Left forelimb (tissue), 1 donor: ENCODE measurements around the gene DGCR8.

Source experiments
- DNase-seq: peaks from one replicate; pipeline ENCODE4 v3.0.0-alpha.2; 2018; ENCODE audit warnings: low spot score

Gene DGCR8

DNA sequence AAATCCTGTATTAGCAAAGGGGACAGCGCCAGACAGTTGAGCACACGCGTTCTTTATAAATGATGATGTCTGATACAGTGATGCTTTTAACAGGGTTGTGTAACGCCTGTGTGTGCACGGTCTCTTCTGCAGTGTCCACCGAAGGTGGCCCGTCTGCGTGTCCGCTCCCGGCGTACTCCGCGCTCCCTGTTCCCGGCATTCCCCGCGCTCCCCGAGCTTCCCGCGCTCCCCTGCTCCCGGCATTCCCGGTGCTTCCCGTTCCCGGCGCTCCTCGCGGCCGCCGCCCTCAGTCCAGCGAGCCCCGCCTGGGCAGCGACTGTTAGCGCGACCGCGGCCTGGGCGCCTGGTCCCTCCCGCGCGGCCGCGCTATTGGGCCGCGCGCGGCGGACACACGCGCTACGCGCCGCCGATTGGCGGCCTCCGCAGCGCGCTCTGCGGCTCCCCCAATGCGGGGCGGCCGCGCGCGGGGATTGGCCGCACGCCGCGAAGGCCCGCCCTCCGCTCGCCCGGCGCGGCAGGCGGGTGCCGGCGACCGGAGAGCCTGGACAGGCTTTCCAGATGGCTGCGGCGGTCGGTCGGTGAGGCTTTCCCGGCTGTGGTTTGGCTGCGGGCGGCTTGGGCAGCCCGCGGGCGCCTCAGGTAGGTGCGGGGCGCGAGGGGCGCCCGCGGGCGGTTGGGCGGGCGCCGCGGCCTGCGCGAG lies at the start of gene DGCR8:
Gene DGCR8 (plus strand): TSS at position 497 of the 700 bp plus-strand sequence. CDS start 5,723 bp downstream, outside the sequence.
- DNase-seq: peak; percentile 96

DNA sequence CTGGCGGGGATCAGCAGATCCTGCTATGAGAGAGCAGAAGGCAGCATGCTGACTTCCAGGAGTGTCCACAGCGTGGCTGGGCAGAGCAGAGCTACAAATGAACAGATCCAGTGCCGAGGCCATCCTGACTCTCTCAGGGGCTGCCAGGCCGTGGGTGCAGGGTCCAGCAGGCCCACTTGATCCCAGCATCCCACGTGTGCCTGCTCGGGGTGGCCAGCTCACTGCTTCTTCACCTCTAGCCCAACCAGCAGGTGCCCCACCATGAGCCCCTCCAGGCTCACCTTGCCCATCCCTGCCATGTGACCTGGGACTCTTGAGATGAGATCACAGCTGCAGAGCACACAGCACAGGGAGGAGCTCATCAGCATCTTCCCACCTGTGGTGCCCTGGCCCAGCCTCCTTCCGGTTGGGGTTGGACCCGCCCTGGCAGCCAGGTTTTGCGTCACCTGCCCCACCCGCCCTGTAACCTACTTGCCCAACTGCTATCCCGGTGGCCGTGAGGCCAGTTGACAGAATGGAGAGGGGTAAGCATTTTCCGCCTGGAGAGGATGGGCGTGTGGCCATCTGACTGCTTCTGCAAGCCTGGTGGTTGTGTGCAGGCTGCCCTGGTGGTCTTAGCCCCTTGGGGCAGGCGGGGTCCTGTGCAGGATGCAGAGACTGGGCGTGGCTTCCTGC lies 48.2 kb upstream of the DGCR8 start:
- no peak for DNase-seq

DNA sequence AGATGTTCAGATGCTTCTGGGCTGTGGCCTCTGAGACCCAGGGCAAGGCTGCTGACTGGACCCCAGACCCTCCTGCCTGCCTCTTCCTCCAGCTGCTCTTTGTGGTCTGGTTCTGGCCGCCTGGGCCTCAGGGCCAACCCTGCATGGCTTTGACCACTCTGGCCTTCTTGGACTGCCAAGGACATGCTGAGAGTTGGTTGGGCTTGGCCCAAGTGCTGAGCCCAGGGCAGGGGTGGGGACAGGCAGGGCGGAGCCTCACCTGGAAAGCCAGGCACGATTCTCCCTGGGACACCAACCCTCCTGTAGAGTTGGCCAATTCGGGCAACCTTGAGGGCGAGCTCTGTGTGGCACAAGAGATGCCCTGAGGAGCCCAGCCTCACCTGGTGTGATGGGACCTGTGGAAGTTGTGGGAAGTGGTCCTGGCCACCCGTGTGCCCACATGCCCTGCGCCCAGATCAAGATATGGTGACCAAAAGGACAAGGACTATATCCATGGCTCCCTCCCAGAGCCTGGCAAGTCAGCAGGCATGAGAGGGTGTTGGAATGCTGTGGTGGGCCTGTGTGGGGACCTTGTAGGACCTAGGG lies 47.5 kb upstream of the DGCR8 start:
- DNase-seq: peak; percentile 60

DNA sequence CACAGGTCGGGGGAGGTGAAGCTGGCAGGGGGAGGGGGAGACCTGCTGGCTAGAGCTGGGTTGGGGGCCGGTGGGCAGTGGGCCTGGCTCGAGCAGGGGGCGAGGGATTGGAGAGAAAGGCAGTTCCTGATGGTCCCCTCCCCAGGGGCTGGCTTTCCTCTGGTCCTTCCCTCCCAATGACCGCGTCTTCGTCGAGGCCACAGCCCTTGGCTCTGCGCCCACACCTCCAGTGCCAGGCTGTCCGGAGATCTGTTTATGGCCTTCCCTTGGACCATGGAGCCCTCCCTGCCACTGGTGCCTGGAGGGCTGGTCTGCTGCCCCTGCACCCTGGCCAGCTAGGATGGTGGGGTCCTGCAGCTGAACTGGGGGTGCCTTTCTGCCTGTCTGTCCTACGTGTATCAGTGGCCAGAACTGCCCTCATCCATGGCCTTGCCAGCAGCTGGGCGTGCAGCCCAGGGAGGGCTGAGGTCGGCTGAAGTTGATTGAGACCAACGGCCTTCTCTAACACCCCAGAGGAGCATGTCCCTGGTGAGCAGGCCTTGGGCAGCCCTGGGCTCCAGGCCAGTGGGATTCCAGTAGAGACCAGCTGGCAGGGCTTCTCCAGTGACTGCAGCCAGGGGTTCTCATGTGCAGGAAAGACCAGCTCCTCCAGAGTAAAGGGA lies 46.9 kb upstream of the DGCR8 start:
- peak; percentile 63 for DNase-seq

DNA sequence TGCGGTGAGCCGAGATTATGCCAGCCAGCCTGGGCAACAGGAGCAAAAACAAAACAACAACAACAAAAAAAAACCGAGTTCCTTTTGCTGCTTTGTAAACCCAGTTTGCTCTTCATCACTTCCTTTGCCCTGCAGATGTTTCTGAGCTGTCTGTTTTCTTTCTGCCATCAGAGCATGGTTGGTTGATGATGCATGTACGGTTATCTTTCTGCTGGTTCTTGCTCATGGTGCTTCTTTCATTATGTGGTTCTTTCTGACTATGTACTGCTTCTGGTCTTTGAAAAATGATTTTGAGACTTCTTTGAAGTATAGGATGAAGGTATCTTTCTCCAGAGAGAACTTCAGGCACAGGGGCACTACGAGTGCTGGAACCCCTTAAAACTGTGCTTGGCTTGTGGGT lies 45.9 kb upstream of the DGCR8 start:
- no peak for DNase-seq

DNA sequence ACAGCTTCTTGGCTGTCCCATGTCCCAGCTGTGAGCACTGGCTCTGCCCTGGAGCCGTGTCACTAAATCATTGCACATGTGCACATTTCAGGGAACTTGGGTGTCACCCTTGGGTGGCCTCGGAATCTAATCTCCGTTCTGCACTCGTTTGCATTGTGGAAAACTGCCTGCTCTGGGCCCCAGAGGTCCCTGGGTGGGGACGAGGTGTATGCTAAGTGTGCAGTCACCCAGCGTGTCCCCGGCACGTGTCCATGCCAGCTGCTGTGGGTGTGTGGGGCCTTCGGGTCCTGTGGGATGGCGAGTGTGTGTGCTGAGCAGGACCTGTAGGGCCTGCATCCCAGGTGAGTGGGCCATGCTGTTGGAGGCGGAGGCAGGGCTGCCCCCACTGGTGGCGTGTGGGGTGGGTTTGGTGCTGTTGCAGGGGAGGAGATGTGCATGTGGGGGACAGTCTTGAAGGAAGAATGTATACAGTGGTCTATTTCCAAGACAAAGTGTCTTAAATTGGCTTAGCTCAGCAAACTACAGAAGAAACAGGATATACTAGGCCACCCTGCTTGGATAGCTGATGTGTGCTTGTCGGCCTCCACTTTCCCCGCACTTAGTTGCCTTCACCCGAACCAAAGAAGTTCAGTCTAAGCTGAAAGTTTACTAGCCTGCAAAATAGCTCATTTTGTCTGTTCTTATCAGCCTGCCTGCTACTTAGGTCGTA lies 44.5 kb upstream of the DGCR8 start:
- peak; percentile 51 for DNase-seq

DNA sequence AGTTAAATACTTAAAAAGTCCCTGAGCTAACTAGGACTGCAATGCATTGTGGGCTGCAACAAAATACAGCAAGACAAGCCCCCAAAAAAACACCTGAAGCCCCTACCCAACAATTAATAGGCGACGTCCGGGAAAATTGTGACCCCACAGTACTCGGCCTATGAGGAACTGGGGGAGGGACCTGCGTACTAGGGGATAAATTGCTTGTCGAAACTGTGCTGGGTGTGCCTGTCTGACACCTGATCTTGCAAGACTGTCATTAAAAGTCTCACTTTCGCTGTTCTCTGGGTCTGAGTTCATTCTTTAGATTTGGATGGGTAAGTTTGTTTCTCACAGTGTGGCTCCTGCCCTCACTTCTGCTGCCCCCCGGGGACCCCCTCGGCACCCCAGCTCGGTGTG lies 44.0 kb upstream of the DGCR8 start:
- DNase-seq: no peak

DNA sequence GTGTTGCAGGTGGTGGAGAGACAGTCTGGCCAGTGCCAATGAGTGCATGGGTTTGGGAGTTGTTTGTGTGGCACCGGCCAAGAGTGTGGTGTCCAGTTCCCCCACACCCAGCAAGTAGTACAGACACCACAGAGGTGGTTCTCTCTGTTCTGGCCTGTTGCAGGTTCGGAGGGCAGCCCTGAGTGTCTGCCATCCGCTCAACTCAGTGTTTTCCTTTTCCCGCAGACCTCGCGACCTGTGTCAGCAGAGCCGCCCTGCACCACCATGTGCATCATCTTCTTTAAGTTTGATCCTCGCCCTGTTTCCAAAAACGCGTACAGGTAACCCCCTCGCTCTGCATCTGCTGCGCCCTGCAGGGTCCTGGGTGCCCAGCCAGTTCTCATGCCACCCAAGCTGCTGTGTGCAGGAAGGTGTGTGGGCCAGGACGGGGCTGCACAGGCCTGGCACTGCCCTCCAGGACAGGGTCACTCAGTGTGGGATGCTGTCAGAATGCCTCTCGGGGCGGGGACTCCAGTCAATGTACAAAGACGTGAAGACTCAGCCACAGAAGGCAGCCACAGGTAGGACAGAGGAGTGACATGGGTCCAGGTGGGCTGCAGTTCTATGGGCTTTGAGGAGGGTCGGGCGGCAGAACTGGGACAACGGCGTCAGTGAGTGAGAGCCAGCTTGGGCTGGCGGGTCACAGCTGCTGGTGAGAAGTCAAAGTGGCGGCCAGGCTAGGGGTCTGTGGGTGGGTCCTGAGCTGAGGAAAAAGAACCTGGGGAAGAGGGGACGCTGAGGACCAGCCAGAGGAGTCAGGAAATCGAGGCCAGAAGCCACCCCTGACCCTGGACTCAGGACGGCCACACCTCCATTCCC lies 43.3 kb upstream of the DGCR8 start:
- peak; percentile 61 for DNase-seq

DNA sequence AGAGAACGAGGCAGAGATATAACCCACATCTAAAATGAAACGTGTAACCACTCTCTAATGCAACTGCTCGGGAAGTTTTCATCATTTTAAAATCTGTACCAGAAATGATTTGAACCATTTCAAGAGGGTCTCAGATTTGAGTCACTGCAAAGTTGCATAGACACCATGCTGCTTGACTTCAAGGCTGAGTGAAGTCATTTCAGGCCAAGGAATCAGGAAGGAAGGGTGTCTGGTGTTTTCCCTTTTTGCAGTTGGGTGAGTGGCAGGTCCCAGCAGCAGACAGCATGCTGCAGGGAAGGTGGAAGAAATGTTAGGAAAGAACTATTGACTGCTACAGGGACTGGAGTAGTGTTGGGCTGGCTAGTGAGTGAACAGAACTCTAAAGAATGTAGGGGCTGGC lies 42.6 kb upstream of the DGCR8 start:
- DNase-seq: no peak

DNA sequence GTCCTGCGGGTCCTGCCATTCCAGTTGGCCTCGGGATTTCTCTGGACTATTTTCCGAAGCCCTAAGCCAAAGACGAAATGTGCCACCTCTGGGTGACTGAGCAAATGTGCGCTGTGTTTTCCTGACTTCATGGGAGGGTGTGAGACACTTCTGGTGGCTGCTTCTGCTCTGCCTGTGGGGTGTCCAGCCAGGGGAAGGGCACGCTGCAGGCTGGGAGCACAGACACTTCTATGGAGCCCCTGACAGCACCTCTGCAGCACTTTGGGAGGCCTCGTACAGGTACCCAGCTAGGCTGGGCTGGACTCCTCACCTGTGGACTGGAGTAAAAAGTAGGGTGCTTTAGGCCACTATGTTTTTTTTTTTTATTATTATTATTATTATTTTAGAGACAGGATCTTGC lies 41.5 kb upstream of the DGCR8 start:
- DNase-seq: peak; percentile 38

DNA sequence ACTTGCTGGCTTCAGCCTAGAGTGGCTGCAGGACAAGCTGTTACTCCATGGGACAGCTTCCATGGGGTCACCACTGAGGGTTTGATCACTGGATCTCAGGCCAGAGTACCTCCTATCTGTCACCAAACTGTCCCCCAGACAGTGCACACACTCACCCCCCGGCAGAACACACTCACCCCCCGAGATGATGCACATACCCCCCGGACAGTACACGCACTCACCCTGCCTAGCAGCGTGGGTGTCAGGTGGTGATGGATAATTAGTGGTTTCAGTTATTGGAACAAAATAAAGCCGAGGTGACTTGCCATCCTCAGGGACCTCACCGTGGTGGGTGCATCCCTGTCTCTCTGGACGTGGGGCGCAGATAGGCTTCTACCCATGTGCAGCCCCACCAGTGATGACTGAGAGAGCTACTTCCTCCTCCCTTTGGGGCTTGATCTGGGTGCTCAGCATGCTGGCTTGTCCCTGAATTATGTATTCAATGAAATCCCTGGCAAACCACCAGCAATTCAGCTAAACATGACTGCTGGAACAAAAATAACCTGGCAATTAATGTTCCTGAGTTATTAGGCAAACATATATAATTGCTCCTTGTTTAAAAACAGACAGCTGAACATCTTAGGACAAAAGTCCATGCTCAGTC lies 40.2 kb upstream of the DGCR8 start:
- DNase-seq: no peak

DNA sequence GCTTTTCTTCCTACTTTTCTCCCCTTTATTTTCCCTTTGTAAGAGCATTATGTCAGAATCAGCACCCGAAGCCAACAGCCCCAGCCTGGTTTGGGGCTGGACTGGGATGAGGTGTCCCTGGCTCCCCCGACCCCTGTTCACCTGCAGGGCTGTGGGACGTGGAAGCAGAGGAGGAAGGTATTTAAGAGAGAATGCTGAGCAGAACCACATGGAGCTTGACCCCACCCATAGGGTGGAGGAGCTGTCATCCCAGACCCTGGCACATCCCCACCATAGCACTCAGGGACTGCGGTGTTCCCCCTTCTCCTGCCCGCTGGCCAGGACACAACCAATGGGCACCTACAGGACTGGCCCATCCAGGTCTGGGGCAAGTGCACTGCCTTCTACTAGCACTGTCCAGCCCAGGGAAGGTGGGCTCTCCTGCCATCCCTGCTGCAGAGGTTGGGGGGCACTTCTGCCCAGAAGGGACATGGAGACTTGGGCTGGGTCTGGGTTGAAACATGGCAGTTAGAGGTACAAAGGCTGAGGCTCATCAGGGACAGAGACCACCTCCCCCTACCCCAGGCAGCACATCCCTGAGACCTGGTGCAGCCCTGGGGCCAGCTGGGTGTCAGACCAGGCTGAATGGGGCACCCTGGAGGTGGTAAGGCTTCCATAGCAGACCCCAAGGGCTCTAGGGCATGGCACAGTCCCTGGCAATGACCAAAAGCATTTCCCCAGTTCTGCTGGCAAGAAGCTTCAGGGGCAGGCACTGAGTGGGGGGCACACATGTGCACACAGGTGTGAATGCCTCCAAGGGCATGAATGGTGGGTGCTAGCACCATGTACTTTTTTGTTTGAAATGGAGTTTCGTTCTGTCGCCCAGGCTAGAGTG lies 39.5 kb upstream of the DGCR8 start:
- peak; percentile 53 for DNase-seq

DNA sequence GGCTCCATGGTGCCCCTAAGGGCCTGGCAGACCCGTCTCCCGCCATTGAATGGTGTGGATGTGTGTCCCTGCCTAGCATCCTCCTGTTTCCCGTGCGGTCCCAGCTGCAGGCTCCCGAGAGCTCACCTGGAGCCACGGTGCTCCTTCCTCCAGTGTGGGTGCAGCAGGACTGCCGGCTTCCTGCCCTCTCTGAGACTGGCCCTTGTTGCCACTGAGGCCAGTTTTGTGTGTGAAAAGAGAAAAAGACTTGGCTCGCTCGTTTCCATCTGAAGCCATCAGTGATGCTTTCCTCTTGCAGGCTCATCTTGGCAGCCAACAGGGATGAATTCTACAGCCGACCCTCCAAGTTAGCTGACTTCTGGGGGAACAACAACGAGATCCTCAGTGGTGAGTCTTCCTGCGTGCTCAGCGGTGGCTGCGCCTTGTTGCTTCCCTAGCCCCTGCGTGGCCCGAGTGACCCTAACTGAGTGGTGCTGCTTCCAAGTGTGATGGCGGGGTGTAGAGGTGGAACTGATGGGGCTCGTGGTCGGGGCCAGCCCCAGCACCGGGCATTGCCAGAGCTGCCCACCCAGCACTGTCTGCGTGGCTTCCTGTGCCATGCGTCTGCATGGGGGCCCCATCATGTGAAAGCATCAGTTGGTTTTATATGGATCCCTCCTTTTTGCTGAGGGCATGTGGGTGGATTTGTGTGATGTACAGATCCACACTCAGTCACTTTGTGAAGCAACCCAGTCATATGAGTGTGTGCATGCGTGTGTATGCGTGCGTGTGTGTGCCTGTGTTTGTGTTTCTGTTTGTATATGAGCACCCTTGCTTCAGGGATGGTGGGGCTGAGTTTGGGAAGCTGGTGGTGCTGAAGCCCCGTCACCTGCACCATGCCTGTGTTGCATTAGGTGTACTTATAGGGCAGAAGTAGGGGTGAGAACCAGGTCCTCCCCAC lies 36.7 kb upstream of the DGCR8 start:
- DNase-seq: no peak

DNA sequence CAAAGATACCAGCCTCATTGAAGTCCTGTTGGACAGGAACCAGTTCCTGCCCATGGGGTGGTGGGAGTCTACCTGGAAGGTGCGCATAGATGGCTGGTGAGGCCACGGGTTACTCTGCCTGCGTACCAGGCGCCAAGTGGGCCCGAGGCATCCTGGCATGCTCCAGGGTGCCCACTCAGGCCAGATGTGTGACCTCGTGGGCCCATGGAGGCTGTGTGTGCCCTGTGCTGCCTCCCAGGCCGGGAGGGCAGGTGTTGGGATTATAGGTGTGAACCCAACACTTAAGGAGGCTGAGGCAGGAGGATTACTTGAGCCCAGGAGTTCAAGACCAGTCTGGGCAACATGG lies 36.1 kb upstream of the DGCR8 start:
- DNase-seq: no peak

DNA sequence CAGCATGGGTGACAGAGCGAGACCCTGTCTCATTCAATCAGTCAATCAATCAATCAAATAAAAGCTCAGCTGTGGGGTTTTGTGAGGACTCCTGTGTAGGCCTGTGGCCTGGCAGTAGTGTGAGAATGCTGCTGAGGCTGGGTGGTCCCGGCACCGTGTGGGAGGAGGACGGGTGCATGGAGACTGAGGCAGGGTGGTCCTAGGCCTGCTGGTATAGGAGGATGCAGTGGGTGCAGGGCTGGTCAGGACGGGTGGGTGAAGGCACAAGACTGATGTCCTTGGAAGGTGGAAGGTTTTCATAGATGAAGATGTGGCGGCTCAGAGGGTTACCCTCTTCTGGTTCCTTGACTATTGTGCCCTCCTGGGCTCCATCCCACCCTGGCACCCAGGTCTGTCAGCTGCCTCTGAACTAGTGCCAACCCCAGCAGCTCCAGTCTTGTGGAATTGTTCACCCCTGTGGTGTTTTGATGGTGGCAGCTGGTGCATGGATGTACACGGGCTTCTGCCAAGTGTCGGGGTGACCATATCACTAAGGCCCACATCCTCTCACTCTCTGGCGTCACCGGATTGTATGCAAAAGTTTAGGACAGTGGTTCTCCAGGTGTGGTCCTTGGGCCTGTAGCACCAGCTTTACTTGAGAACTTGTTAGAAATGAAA lies 35.4 kb upstream of the DGCR8 start:
- no peak for DNase-seq

DNA sequence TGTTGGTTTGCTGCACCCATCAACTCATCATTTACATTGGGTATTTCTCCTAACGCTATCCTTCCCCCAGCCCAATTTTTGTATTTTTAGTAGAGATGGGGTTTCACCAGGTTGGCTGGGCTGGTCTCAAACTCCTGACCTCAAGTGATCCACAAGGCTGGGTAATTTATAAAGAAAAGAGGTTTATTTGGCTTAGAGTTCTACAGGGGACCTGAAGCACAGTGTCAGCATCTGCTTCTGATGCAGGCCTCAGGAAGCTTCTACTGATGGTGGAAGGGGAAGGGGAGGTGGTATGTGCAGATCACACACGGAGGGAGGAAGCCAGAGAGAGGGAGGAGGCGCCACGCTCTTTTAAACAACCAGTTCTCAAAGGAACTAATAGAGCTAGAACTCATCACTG lies 33.3 kb upstream of the DGCR8 start:
- no peak for DNase-seq

DNA sequence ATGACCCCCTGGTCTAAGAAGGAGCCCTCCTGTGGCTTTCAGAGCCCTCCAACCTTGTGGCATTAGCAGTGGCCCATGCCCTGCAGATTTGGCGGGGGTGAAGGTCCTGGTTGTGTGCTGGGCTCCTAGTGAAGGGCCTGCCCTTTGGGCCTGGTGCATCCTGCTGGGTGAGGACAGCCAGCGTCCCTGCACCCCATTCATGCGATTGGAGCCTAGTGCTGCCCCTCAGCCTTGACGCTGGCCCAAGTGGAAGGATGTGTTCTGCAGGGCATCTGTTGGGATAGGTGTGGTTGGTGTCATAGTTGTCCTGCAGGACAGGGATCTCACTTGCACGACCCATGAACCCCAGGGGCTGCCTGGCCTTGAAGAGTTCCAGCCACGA lies 28.1 kb upstream of the DGCR8 start:
- no peak for DNase-seq
